HTR-8/SVneo (cell line): ENCODE measurements around the gene CFP.
"Not testable (repeated sequence)": the region's sequence is repeated elsewhere in the genome, so short reads cannot be mapped to it uniquely, and the experiment has no call there.

ENCODE experiments used
- DNase-seq: peaks from one replicate; pipeline ENCODE4 v3.0.0; 2011; ENCODE audit warnings: low spot score, mixed read lengths; ENCODE audit not compliant: insufficient read length
- FAIRE-seq: peaks from 2 replicates; lab custom pipeline; 2011; peaks lifted over from hg19 to GRCh38; lab: Jason Lieb, UNC

The CFP gene

DNA sequence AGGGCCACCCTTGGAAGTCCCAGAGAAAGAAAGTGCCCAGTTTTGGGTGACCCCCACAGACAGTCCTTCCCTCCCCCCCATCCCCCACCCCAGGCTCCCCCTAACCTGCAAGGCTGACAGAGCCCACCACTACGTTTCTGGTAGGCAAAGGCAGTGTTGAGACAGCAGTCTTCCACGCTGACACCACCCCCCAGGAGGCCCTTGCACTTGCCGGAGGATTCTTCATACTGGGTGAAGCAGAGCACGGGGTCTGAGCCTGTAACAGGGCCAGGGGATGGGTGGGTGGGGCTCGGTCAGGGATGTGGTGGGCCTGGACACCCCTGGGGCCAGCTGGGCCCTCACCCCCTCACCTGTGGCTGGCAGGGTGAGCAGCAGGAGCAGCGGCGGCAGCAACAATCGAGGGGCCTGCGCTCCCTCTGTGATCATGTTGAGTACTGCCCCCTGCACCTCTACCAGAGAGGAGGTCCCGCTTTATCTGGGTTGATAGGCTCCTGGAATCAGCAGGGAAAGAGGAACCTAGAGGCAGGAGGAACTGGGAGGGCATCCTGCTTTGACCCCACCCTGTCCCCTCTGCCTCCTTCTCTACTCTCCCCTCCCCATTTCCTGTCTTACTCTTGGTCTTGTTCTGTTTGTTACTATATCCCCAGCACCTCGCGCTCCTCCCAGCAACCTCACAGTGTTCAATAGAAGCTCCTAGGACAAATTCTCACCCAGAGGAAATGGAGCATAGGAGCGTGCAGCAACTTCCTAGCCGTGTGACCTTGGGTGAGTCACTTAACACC, at the start of gene CFP:
Gene CFP, minus strand, starts transcription at position 512 of the 782 bp plus-strand sequence. Its CDS starts 86 bp downstream, at position 426.
- DNase-seq: no peak
- no peak for FAIRE-seq

DNA sequence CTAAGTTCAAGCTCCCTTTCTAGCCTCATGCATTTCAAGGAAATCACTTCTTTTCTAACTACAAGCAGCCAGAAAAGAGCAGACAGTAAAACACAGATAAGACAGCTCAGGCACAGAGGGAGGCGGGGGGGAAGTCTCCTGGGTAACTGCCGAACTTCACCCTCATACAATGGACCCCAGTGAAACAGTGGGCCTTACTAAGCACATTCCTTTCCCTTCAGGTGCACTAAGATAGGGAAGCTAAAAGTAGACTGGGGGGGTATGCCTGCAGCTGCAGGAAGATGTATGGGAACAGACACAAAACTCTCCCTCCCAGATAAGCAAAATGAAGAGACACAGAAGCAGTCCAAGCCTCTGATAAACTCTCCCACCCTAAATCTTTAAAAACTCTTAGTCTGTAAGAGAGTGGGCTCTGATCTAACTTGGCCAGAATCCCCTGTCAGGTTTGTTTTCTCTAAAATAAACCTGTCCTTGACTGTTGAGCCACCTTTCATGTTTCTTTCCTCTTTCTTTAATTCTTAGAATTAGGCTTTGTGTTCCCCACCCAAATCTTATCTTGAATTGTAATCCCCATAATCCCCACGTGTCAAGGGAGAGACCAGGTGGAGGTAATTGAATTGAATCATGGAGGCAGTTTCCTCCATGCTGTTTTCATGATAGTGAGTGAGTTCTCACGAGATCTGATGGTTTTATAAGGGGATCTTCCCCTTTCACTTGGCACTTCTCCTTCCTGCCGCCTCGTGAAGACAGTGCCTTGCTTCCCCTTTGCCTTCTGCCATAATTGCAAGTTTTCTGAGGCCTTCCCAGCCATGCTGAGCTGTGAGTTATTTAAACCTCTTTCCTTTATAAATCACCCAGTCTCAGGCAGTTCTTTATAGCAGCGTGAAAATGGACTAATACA, 46.5 kb upstream of the CFP start:
- DNase-seq, FAIRE-seq: not testable (repeated sequence)

DNA sequence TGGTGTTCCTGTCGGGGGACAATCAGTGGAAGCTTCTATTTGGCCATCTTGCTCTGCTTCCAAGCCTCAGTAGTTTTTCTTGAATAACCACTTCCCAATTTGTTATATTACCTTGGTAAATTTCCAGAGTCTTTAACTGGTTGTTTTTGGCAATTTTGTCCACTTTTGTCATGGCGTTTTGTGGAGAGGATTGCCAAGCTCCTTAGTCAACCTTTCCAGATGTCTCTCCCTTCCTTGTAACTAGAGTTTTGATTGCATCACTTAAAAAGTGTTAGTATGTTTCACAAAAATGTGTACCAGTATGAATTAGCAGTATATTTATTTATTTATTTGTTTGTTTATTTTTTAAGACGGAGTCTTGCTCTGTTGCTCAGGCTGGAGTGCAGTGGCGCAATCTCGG, 45.0 kb upstream of the CFP start:
- FAIRE-seq (no peak), DNase-seq (no peak)

DNA sequence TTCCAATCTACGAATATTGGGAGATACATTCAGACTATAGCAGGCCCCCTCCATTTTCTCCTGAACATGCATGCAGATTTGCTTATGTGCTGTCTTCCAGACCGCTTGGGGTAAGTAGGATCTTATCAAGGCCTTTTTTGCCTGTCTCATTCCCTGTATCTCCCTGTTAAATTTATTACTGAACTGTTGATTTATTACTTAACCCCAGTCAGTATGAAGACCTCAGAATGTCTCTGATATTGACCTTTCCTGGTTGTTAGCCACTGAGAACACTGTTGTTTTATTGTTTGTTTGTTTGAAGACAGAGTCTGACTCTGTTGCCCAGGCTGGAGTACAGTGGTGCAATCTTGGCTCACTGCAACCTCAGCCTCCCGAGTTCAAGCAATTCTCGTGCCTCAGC, 36.1 kb upstream of the CFP start:
- FAIRE-seq, DNase-seq: not testable (repeated sequence)

DNA sequence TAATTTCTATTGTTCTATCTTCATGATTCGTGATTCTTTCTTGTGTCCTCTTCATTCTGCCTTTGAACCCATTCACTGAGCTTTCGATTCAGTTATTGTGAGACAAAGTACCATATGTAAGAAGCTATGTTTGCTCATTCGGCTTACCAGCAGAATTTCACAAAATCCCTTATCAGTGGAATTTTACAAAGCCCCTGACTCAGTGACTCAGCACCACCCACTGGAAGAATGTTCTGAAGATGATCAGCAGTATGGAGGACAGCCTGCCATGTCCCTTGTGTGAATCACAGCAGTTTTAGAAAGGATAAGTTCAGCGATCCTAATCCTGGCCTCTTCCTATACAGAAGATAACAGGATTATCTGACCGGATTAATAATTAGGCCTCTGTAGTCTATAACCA, 35.0 kb upstream of the CFP start:
- DNase-seq (no peak), FAIRE-seq (no peak)

DNA sequence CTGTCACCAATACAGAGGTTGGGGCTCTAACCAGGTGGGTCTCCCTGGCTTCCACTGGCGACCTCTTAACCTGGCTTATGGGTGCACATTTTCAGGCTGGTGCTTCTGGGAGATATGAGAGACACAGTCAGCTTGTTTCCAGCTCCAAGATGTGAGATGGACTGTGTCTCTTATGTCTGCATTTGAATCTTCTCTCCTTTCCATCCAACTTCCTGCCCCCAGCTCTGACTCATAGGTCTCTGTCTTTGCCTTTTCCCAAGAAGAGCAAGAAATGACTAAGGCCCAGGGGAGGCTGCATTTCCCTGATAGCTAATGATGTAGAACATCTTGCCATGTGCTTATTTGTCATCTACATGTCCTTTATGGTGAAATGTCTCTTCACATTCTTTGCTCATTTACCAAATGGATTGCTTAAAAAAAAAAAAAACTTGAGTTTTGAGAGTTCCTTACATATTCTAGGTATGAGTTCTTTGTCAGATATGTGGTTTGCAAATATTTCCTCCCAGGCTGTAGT, 32.5 kb upstream of the CFP start:
- FAIRE-seq: no peak
- DNase-seq: peak; percentile 14

DNA sequence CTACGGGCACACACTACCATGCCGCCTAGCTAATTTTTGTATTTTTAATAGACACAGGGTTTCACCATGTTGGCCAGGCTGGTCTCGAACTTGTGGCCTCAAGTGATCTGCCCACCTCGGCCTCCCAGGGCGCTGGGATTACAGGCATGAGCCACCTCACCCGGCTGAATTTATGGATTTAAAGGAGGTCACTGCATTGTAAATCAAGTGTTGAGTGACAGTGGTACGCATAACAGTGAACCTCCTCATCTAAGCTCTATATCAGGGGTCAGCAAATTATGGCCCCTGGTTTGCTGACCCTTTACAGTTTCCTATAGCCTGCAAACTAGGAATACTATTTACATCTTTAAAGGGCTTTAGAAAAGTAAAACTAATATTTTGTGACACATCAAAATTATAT, 31.8 kb upstream of the CFP start:
- DNase-seq (no peak), FAIRE-seq (no peak)

DNA sequence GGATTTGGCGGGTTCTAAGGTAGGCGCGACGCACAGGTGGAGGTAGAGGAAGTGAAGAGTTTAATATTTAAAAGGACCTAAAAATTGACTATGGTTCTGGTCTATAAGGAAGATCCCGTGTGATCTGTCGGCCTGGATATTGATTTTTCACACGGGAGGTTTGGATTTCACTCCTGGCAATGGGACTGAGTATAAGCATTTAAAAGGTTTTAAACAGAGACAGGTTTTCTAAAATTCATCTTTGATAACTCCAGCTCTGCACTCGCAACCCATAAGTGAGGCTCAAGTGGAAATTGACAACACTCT, 29.6 kb upstream of the CFP start:
- DNase-seq (no peak), FAIRE-seq (no peak)

DNA sequence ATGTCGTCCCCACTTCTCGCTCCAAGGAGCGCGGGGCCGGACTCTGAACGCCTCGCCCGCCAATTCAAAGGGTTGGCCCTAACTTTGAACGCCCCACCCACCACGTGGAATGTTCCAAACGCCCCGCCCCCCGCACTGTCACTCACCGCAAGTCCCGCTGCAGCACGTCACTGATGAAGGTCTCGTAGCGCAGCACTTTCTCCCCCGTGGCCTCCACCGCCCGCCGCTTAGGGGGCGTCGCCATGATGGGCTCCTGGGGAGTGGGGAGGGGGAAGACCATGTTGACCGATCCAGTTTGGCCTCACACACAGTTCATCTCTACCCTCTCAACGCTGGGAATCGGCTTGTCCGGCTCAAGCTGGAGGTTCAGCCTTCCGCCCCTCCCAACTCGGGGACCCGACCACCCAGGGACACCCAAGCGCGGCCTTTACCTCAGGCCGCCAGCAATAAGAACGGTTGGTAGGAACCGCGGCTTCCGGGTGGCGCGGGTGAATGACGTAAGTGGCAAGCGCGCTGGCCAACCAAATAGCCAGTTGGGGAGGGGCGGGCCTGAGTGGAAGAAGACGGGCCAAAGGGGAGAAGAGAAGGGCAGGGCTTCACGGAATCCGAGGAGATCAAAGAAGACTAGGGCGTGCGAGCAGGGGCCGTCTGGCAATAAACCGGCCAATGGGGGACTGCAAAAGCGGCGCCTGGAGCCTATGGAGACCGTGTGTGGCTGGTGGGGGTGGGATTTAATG, 29.1 kb upstream of the CFP start, which contains the start of gene UXT:
Gene UXT, minus strand, starts transcription at position 497 of the 737 bp plus-strand sequence. Its CDS starts 253 bp downstream, at position 244.
- peak; percentile 58 for FAIRE-seq

DNA sequence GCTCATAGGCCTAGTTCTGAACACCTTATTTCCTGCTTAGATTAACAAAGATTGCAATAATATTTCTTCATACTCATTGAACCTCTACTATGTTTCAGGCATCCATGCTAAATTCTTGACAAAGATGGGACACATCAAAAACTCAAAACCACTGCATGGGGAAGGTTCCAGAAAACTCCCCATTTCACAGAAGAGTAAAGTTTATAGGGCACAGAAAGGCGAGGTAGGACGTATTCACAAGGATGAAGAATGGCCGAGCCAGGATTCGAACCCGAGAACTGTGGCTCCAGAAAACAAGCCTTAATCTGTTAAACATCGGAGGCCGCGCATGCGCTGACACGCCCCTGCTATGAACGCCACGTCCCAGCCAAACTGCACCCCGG, 28.6 kb upstream of the CFP start:
- no peak for DNase-seq

More for the DNA sequence above, 29.1 kb upstream of the CFP start, which contains the start of gene UXT:
- DNase-seq: peak; percentile 73

DNA sequence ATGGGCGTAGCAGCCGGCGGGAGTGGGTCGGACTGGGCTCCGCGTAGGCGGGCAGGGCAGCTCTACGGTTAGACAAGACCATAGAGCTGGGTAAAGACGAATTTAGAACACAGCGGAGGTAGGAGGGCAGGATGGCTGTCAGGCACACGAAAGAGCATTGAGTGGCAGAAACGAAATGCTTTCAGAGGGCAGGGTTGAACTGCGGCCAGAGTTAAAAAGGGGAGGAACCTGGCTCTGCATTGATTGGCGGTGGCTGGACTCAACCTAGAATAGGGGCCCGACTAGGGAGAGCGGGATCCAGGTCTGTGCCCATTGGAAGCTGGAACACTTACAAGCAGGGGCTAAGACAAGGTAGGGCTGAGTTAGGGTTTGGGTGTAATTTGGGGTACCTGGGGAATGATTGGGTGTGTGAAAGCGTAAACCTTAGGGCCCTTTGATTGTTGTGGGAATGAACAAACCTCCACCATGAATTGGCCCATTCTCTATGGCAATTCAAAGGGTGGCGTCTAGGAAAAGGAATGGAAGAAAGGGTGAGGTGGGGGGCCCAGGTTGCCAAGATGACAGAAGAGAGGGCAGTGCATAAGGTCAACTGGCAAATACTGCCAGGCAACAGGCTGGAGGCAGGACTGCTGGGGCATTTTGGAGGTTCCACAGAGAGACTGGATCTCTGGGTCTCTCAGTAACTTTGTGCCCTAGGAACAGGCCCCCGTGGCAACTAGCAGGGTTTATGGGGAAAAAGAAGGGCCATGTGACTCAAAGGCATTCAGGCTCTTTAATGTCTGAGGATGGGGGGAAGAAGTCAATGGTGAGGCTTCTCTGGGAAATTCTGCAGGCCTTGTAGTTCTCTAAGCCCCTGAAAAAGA, 21.5 kb upstream of the CFP start:
- DNase-seq (no peak), FAIRE-seq (no peak)

More for the DNA sequence above, 28.6 kb upstream of the CFP start:
- no peak for FAIRE-seq

DNA sequence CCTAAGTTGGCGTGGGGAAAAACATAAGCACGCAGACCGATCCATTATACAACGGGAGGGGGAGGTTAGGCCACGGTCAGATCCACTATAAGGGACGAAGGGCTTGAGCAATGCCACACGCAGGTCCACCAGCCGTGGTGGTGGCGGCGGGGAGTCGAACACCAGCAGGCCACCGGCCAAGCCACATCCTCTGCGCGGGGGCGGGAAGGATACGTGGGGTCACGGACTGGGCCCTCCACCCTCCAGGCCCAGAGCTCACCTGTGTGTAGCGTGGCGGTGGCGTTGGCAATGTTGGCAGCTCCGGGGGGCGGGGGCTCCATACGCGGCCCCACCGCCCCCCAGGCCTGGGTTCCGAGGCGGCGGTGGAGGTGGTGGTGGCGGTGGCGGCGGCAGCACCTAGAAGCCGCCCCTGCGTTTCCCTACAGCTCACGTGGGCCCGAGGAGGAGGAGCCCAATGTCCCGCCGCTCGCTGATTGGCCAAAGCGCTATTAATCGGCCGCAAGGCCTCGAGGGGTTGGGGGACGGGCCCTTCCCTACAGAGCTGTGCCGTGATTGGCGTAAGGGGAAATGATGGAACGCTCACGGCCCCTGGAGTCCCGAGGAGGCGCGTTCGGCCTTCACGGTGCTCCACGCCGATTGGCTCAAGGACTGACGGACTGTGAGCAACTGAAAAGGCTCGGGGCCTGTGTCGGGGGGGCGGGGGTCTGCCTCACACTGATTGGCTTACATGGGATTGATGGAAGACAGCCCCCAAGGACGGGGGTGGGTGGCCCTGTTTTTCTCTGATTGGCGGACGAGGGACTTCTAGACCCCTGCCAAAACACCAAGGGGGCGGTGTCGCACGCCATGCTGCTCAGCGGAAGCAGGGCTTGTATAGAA, 20.7 kb upstream of the CFP start, which contains the start of gene ELK1:
Gene ELK1, minus strand, starts transcription at position 400 of the 879 bp plus-strand sequence. CDS start 9,122 bp downstream, outside the sequence.
- DNase-seq (peak; percentile 83), FAIRE-seq (peak; percentile 23)

DNA sequence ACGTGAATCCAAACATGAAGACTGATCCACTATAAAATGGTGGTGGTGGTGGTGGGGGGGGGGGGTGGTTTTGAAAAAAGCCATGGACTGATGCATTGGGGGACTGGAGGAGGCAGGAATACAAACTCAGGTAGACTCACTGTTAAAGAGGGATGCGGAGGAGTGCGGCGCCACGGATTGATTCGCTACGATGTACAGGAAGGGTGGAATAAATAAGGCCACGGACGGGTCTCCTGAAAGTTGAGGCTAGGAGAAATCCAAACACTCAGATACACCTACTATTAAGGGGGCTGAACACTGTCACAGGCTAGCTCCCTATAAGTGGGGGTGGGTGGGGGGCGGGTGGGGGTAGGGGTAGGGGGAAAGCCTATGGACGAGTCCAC, 20.0 kb upstream of the CFP start:
- FAIRE-seq (no peak), DNase-seq (no peak)

DNA sequence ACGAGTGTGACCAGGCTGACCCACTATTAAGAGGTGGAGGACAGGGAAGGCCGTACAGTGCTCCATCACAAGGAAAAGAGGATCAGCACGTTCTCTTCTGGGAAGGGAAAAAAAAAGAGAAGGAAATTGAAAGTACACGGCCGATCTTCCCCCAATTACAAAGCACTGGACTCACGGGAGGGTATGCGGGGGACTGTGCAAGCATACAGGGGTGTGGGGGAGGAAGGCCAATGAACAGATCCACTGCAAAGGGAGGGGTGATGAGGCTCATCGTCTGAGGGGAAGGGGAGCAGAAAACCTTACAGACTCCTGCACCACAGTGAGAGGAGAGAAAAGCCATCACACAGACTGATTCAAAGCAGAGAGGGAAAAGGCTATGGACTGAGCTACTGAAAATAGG, 19.5 kb upstream of the CFP start:
- no peak for DNase-seq
- no peak for FAIRE-seq

DNA sequence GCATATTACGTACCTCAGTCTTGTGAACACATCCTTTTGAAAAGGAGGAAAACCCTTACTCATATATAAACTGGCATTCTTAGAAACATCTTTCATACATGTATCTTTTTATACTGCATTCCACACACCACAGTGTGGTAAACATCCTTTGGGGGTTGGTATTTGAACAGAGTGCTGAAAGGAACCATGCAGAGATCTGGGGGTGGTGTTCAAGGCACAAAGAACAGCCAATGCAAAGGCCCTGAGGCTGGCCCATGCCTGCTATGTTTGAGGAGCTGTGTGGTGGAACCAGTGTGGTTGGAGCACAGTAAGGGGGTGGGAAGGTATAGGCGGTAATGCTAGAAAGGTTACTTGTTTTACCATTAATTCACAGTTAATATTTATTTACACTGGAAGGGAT, 18.6 kb upstream of the CFP start:
- DNase-seq: no peak
- no peak for FAIRE-seq

DNA sequence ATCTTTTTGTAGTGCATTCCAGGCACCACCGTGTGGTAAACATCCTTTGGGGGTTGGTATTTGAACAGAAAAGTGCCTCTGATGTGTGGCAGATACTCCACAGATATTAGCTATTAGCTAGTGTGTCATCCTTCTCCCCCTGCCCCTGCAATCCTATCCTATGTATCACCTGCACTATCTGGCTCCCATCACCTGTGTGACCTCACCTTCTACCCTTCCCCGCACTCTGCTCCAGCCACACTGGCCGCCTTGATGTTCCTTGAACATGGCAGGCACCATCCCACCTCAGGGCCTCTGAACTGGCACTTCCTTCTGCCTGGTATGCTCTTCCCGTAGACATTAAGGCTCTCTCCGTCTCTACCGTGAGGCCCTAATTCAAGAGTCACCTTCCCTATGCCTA, 16.9 kb upstream of the CFP start:
- DNase-seq (no peak), FAIRE-seq (no peak)

DNA sequence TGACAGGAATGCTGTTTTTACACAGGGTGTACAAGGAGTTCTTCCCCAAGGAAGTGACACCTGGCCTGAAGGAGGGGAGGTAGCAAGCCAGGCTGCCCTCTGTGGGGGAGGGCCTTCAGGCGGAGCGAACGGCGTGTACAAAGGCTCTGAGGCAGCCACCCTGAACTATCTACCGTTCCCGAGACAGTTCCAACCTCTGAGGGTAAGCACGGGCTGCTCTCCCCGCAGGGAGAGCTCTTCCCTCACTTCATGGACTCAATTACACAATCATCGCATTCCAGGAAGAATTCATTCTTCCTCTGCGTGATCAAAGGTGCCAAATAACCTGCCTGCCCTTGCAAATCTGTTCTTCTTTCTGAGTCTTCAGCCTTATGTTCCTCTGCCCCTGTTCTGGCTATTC, 15.8 kb upstream of the CFP start:
- DNase-seq: no peak
- FAIRE-seq: no peak

DNA sequence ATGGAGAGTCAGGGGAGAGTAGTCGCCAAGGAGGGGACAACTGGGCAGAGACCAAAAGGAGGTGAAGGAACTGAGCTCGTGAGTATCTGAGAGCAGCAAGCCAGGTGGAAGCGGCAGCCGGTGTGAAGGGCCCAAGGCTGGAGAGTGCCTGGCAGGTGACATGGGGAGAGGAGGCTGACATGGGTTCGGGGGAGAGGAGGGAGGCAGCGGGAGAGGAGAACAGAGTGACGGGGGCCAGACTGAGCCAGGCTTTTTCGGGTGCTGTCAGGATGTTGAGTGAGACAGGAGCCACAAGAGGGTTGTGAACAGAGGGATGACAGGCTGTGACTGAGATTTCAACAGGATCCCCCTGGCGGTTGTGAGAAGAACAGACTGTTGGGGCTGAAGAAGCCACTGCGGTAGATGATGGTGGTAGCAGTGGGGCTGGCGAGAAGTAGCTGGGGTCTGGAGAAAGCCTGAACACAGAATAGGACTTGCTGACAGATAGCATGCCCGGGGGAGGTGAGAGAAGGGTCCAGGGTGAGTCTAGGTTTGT, 14.9 kb upstream of the CFP start:
- DNase-seq (no peak), FAIRE-seq (no peak)
